ENCODE data around the gene RBP3.

Gene RBP3

DNA sequence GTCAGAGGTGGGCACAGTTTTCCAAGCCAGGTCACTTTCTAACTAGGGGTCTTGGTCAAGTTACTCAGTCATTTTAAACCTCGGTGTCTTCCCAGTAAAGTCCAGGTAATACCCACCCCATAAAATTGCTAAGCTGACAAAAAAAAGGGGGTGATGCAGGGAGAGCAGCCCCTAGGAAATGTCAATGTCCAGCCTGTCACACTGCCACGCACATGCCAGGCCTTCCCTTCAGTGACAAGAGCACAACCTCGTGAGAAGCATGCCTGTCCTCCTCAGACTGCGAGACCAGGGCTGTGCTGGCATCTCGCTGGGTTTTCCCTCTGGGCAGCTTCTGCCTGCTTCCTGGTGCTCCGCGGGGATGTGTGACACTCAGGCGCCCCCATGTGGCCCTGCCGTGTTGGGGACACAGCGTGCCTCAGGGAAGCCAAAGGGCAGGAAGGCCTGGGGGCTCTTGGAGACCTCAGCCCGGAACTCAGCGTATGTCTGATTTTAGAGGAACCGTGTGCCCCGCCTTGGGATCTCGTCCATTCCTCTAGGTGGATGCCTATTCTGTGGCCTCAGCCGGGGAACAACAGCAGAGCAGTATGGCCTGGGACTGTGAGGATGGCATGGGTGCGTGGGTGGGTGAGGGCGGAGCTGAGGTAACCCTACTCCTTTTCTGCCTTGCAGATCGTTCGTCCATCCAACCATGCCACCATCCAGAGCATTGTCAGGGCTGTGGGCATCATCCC is 36.1 kb upstream of the RBP3 start:
- TF ChIP-seq, protein P1, sequence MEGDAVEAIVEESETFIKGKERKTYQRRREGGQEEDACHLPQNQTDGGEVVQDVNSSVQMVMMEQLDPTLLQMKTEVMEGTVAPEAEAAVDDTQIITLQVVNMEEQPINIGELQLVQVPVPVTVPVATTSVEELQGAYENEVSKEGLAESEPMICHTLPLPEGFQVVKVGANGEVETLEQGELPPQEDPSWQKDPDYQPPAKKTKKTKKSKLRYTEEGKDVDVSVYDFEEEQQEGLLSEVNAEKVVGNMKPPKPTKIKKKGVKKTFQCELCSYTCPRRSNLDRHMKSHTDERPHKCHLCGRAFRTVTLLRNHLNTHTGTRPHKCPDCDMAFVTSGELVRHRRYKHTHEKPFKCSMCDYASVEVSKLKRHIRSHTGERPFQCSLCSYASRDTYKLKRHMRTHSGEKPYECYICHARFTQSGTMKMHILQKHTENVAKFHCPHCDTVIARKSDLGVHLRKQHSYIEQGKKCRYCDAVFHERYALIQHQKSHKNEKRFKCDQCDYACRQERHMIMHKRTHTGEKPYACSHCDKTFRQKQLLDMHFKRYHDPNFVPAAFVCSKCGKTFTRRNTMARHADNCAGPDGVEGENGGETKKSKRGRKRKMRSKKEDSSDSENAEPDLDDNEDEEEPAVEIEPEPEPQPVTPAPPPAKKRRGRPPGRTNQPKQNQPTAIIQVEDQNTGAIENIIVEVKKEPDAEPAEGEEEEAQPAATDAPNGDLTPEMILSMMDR (IDR thresholded peaks at IDR 0.05), result peak; percentile 94

DNA sequence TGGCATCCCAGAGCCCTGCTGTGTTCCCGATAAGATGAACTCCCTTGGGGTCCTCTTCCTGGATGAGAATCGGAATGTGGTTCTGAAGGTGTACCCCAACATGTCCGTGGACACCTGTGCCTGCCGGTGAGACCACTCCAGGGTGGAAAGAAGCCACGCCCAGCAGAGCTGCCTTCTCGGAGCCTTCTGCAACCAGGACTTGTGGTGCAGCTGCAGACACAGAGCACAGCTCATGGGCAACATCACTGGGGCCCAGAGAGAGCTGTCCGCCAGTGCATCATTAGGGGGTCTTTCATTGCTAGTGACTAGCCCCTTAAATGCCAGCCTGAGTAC is 35.5 kb upstream of the RBP3 start:
- TF ChIP-seq, protein P1 (IDR thresholded peaks at IDR 0.05), result no peak

DNA sequence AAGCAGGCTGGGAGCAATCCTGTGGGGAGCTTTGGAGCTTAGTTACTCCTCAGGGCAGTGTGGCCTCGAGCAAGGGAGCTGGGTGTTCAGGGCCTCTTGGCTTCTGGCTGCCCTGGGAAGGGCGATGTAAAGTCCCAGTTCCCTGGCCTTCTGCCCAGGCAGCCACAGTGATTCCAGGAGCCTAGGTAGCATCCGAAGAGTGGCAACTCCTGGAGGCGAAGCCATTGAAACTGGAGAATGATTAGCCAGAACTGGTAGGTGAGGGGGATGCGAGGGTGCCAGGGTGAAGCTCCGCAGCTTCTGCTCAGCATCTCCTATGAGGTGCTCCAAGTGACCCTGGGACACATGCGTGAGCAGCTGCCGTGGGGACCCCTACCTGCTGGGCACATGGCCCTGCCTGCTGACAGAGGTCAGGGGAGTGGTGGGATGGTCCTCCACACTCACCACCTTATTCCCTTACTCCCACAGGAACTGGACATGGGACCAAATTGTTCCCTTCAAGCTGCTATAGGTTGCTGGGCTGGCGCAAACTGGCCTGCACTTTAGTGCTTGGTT is 33.7 kb upstream of the RBP3 start:
- TF ChIP-seq, protein P1 (IDR thresholded peaks at IDR 0.05), result no peak

DNA sequence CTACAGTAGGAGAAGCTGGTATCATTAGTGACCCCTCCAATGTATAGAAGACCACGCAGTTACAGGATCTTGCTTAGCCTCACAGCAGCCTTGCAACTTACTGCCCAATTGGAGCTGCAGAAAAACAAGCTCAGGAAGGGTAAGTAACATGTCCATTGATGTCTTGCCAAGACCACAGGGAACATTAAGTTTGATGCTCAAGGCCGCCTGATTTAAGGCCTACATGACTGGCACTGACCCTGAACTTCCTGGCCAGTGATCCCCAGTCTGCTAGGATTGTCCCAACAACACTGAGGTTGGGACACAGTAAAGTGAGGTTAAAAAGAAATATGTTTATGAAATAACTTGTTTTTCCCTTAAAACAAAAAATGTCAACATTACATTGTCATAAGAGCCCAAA is 32.7 kb upstream of the RBP3 start:
- TF ChIP-seq, protein P1 (IDR thresholded peaks at IDR 0.05), result no peak

DNA sequence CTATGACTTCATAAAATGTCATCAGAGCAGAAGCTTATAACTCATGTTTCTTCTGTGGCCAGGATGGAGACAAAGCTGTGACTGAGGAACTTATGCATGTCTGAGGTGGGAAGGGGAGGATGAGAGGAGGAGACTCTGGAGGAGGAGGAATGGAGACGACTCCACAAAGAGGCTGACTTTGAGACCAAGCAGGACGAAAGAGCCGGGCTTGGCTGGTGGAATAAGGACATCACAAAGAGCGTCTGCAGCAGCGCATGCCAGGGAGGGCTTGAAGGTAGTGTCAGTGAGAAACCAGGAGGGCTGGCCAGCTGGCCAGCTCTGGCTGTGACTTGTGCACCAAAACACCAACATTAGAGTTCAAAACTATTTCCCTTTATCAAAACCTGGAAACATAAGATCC is 32.0 kb upstream of the RBP3 start:
- TF ChIP-seq, protein P1 (IDR thresholded peaks at IDR 0.05), result no peak

GRCh38 chr10:47317251-47317650 is 30.9 kb upstream of the RBP3 start:
- TF ChIP-seq, protein P1 (IDR thresholded peaks at IDR 0.05), result no peak

DNA sequence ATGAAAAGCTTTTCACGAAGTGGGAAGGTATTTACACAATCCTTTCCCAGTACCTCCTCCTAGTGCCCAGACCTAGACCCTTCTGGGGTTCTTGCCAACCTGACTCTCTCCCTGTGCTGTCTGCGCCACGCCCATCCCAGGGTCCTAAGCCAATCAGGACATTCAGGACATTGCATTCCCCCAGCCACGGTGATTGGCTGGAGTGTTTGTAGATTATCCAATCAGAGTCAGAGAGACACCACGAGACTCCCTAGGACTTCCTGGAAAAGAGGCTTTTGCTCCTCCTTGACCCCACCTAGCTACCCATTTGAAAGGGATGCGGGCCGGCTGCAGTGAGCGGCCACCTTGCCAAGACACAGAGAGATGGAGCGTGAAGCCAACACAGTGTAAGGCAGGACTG is 29.5 kb upstream of the RBP3 start:
- TF ChIP-seq, protein P1 (IDR thresholded peaks at IDR 0.05), result no peak

Data from LNCAP (cell line).